Vagina (tissue), 2 donors: ENCODE measurements around the gene INTS11. TPM values are rescaled to one million over a fixed set of nuclear protein-coding genes. Genes with fewer than 3 reads are reported as not detected.

Experiments
- DNase-seq, 2 donors: peaks; one replicate each; pipeline ENCODE4 v3.0.0-alpha.2; 2017; ENCODE audit errors: extremely low spot score in 2 of 2
- H3K27ac ChIP-seq: fragments of 200-600 bp; sonication (generic); one replicate; pipeline ENCODE4 v1.5.1; 2019
- H3K27me3 ChIP-seq: fragments of 200-600 bp; sonication (generic); one replicate; pipeline ENCODE4 v1.5.1; 2019
- H3K36me3 ChIP-seq, 2 donors: fragments of 200-600 bp; sonication (generic); one replicate each; pipeline ENCODE4 v1.5.1; 2017 to 2019
- H3K4me1 ChIP-seq: fragments of 200-600 bp; sonication (generic); one replicate; pipeline ENCODE4 v1.5.1; 2019
- H3K4me3 ChIP-seq, 2 donors: fragments of 200-600 bp; sonication (generic); 1 replicate in 1 of 2; 2 replicates in 1 of 2; pipeline ENCODE4 v1.5.1; 2016 to 2019
- H3K9me3 ChIP-seq: fragments of 200-600 bp; sonication (generic); one replicate; pipeline ENCODE4 v1.5.1; 2019
- CTCF ChIP-seq, 3 experiments: fragments of 450-650 bp in 2 of 3; fragments of 200-600 bp in 1 of 3; sonication (generic) in 1 of 3; IDR thresholded peaks; one replicate each; pipeline ENCODE4 v1.5.1; 2017 to 2019; ENCODE audit warnings: antibody characterized with exemption in 3 of 3, mild to moderate bottlenecking in 2 of 3, moderate library complexity in 2 of 3
- POLR2A ChIP-seq, 2 donors: fragments of 450-650 bp; IDR thresholded peaks; one replicate each; pipeline ENCODE4 v1.6.1; 2017; ENCODE audit warnings: antibody characterized with exemption in 2 of 2, mild to moderate bottlenecking in 2 of 2, moderate library complexity in 2 of 2
- POLR2AphosphoS5 ChIP-seq, 2 donors: sonication (generic); formaldehyde crosslinking; IDR thresholded peaks; one replicate each; pipeline ENCODE4 v1.9.0; 2017; ENCODE audit warnings: antibody characterized with exemption in 2 of 2, mild to moderate bottlenecking in 2 of 2, low read depth in 1 of 2; ENCODE audit not compliant: insufficient read depth in 1 of 2
- intact Hi-C: fragments of 100-400 bp; cut with DNase I; formaldehyde crosslinking; loops from one replicate; pipeline ENCODE4 v1.15.1; 2023
- total RNA-seq: library from RNA; depleted of rRNA; stranded (reverse); fragments of >200 nt; gene quantifications from one replicate; pipeline ENCODE4 v1.2.3, GENCODE V29; 2016

INTS11 gene
- total RNA-seq, 1 donor from 2014 or later = 142 TPM

GRCh38 chr1:1326075-1326605 is 1.7 kb upstream of the INTS11 start:
- TF ChIP-seq POLR2AphosphoS5 (IDR thresholded peaks at IDR 0.05; ENCODE audit: insufficient read depth in 1 of 2, low read depth in 1 of 2) = no peak
- TF ChIP-seq CTCF (IDR thresholded peaks at IDR 0.05) = no peak
- no peak for TF ChIP-seq POLR2A (IDR thresholded peaks at IDR 0.05)
- peak overlapping the region; percentile 83 to 97 for H3K4me3 ChIP-seq
- intact Hi-C loops = no loop called here
- H3K9me3 ChIP-seq = no peaks in the 10 kb centered on the region
- DNase-seq = no peak
- peaks cover 0 to 15% of the 10 kb centered on the region in 2 donors for H3K36me3 ChIP-seq
- no peaks in the 10 kb centered on the region for H3K27me3 ChIP-seq
- H3K4me1 ChIP-seq = peaks cover 60% of the 10 kb centered on the region
- H3K27ac ChIP-seq = peak overlapping the region; percentile 82

- TF ChIP-seq POLR2AphosphoS5 (IDR thresholded peaks at IDR 0.05; ENCODE audit: insufficient read depth in 1 of 2, low read depth in 1 of 2) = no peak
- TF ChIP-seq POLR2A (IDR thresholded peaks at IDR 0.05) = no peak
- no peak for TF ChIP-seq CTCF (IDR thresholded peaks at IDR 0.05)
- H3K27ac ChIP-seq = peak overlapping the region; percentile 82
- H3K36me3 ChIP-seq = peaks cover 0 to 16% of the 10 kb centered on the region in 2 donors
- no peaks in the 10 kb centered on the region for H3K27me3 ChIP-seq
- H3K4me3 ChIP-seq = peak overlapping the region; percentile 83 to 97
- no peak for DNase-seq
- intact Hi-C loops = no loop called here
- no peaks in the 10 kb centered on the region for H3K9me3 ChIP-seq
- peaks cover 59% of the 10 kb centered on the region for H3K4me1 ChIP-seq
These were observed 1.0 kb upstream of the INTS11 start for GRCh38 chr1:1325288-1326074.

- no peaks in the 10 kb centered on the region for H3K9me3 ChIP-seq
- H3K27ac ChIP-seq = peak overlapping the region; percentile 86
- H3K4me1 ChIP-seq = peaks cover 58% of the 10 kb centered on the region
- DNase-seq = no peak
- peaks cover 0 to 28% of the 10 kb centered on the region in 2 donors for H3K36me3 ChIP-seq
- intact Hi-C loops = no loop called here
- TF ChIP-seq POLR2A (IDR thresholded peaks at IDR 0.05) (no peak), CTCF (IDR thresholded peaks at IDR 0.05) (no peak), POLR2AphosphoS5 (IDR thresholded peaks at IDR 0.05; ENCODE audit: insufficient read depth in 1 of 2, low read depth in 1 of 2) (no peak)
- H3K27me3 ChIP-seq = no peaks in the 10 kb centered on the region
- H3K4me3 ChIP-seq = peak overlapping the region; percentile 83 to 97
These were observed 356 bp downstream of the INTS11 start for GRCh38 chr1:1324084-1324523.

- TF ChIP-seq CTCF (IDR thresholded peaks at IDR 0.05) = no peak
- TF ChIP-seq POLR2A (IDR thresholded peaks at IDR 0.05) = no peak
- no peak for TF ChIP-seq POLR2AphosphoS5 (IDR thresholded peaks at IDR 0.05; ENCODE audit: insufficient read depth in 1 of 2, low read depth in 1 of 2)
- Histone ChIP-seq H3K27ac (no peak overlapping the region), H3K4me1 (peaks cover 68% of the 10 kb centered on the region), H3K36me3 (peaks cover 0 to 24% of the 10 kb centered on the region in 2 donors), H3K4me3 (no peak overlapping the region), H3K27me3 (no peaks in the 10 kb centered on the region), H3K9me3 (no peaks in the 10 kb centered on the region)
- no peak for DNase-seq
- intact Hi-C loops = no loop called here
These were observed 1.5 kb downstream of the INTS11 start for GRCh38 chr1:1322952-1323351.

GRCh38 chr1:1322418-1322817 is 2.0 kb downstream of the INTS11 start:
- intact Hi-C loops = no loop called here
- Histone ChIP-seq H3K27ac (no peak overlapping the region), H3K36me3 (peaks cover 0 to 19% of the 10 kb centered on the region in 2 donors), H3K9me3 (no peaks in the 10 kb centered on the region), H3K27me3 (no peaks in the 10 kb centered on the region), H3K4me1 (peaks cover 73% of the 10 kb centered on the region), H3K4me3 (no peak overlapping the region)
- no peak for DNase-seq
- TF ChIP-seq POLR2A (IDR thresholded peaks at IDR 0.05) (no peak), POLR2AphosphoS5 (IDR thresholded peaks at IDR 0.05; ENCODE audit: insufficient read depth in 1 of 2, low read depth in 1 of 2) (no peak)
